GM12865 (cell line): Measurements from ENCODE around the gene MID1.

ENCODE experiments used
- DNase-seq: peaks from one replicate; pipeline ENCODE4 v3.0.0; 2010; ENCODE audit warnings: low read depth
- H3K4me3 ChIP-seq: 2 replicates; pipeline ENCODE4 v1.5.1; 2011; ENCODE audit warnings: mild to moderate bottlenecking, low read depth, low read length, control low read depth
- TF ChIP-seq, protein P1 (sequence below): IDR thresholded peaks from 2 replicates; pipeline ENCODE4 v1.5.1; 2011; ENCODE audit warnings: low read length, control low read depth, low read depth, inconsistent platforms; ENCODE audit not compliant: insufficient read depth; ENCODE audit errors: missing control alignments

MID1 gene

GRCh38 chrX:10620121-10620699, at the start of gene MID1:
Gene MID1 (minus strand): TSS chrX:10620585. CDS start chrX:10567547, 53,038 bp downstream.
- peak within 1 kb of the TSS; percentile 16 for H3K4me3 ChIP-seq
- TF ChIP-seq, protein P1, sequence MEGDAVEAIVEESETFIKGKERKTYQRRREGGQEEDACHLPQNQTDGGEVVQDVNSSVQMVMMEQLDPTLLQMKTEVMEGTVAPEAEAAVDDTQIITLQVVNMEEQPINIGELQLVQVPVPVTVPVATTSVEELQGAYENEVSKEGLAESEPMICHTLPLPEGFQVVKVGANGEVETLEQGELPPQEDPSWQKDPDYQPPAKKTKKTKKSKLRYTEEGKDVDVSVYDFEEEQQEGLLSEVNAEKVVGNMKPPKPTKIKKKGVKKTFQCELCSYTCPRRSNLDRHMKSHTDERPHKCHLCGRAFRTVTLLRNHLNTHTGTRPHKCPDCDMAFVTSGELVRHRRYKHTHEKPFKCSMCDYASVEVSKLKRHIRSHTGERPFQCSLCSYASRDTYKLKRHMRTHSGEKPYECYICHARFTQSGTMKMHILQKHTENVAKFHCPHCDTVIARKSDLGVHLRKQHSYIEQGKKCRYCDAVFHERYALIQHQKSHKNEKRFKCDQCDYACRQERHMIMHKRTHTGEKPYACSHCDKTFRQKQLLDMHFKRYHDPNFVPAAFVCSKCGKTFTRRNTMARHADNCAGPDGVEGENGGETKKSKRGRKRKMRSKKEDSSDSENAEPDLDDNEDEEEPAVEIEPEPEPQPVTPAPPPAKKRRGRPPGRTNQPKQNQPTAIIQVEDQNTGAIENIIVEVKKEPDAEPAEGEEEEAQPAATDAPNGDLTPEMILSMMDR, result no peak
- peak; percentile 5 for DNase-seq

GRCh38 chrX:10667143-10667542, 46.8 kb upstream of the MID1 start:
- TF ChIP-seq, protein P1, result no peak
- no peak overlapping the region for H3K4me3 ChIP-seq

GRCh38 chrX:10666102-10666501, 45.7 kb upstream of the MID1 start:
- H3K4me3 ChIP-seq, result no peak overlapping the region
- DNase-seq, result no peak
- TF ChIP-seq, protein P1, result no peak

More at GRCh38 chrX:10667143-10667542, 46.8 kb upstream of the MID1 start:
- no peak for DNase-seq

GRCh38 chrX:10665681-10666080, 45.3 kb upstream of the MID1 start:
- H3K4me3 ChIP-seq, result no peak overlapping the region
- DNase-seq, result no peak
- TF ChIP-seq, protein P1, result no peak

- no peak overlapping the region for H3K4me3 ChIP-seq
- DNase-seq, result no peak
- TF ChIP-seq, protein P1, result no peak
Measured at GRCh38 chrX:10660171-10660570, 39.8 kb upstream of the MID1 start.

DNA sequence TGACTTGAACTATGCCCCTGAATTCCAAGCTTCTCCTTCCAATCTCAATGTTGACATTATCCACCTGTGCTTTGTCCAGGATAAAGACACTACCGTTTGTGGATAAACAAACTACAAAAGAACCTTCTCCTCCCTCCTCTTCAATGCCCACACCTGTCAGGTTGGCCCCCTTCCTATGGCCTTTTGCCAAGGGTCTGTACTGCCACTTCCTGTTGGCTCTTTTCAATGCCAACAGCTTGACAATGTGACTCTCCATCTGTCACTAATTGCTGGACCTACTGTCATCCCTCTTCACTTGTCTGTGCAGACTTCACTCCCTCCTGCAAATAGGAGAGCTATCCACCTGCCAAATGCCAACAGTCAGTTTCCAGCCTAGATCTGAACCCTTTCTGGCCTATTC, 35.8 kb upstream of the MID1 start:
- H3K4me3 ChIP-seq, result no peak overlapping the region
- TF ChIP-seq, protein P1, result no peak
- DNase-seq, result no peak

DNA sequence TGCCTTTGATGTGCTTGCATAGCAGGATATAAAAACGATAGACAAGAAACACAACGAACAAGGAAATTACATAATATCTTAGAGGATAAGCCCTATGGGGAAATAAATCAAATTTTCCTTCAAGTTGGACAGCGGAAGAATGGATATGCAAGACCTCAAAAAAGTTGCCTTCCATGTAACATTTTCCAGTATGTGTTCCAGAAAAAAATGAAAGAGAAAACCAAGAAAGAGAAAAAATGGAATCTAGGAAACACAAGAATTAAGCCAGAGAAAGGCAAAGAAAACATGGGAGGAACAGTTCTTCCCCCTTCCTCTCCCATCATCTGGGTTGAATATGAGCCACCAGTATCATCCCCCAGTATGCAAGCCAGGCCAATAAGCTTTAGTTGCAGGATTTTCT, 34.6 kb upstream of the MID1 start:
- no peak overlapping the region for H3K4me3 ChIP-seq
- DNase-seq, result no peak
- TF ChIP-seq, protein P1, result no peak
